Neural cell (in vitro differentiated cells): ENCODE measurements around the gene SDS. TPM values are rescaled to one million over a fixed set of nuclear protein-coding genes. Genes with fewer than 3 reads are reported as not detected.

Source experiments
- H2AFZ ChIP-seq: fragments of 200-600, 300-800 bp; sonication (generic), shearing (Covaris generic); 2 replicates; pipeline ENCODE4 v1.6.0; 2014; ENCODE audit warnings: low read depth, mild to moderate bottlenecking, antibody characterized with exemption, low read length, moderate library complexity
- H3F3A ChIP-seq: fragments of 200-600 bp; shearing (Covaris generic); 2 replicates; pipeline ENCODE4 v1.6.1; 2016; ENCODE audit warnings: mild to moderate bottlenecking, moderate library complexity, mixed read lengths, antibody characterized with exemption, low read length; ENCODE audit not compliant: insufficient read depth, poor library complexity, severe bottlenecking
- H3K27ac ChIP-seq: fragments of 200-600, 300-800 bp; sonication (generic), shearing (Covaris generic); 2 replicates; pipeline ENCODE4 v1.5.1; 2014; ENCODE audit warnings: mild to moderate bottlenecking, low read length, moderate library complexity
- H3K27me3 ChIP-seq: fragments of 300-800, 200-600 bp; sonication (generic), shearing (Covaris generic); 2 replicates; pipeline ENCODE4 v1.6.0; 2014; ENCODE audit warnings: mild to moderate bottlenecking, low read depth, low read length, moderate library complexity; ENCODE audit not compliant: insufficient read depth
- H3K36me3 ChIP-seq: fragments of 300-800, 200-600 bp; sonication (generic), shearing (Covaris generic); 2 replicates; pipeline ENCODE4 v1.5.1; 2014; ENCODE audit warnings: mild to moderate bottlenecking, antibody characterized with exemption, low read length, moderate library complexity; ENCODE audit not compliant: insufficient read depth
- H3K4me2 ChIP-seq: fragments of 300-800, 200-600 bp; sonication (generic), shearing (Covaris generic); 2 replicates; pipeline ENCODE4 v1.6.0; 2014; ENCODE audit warnings: mild to moderate bottlenecking, low read length
- H3K4me3 ChIP-seq: fragments of 300-800, 200-600 bp; sonication (generic), shearing (Covaris generic); 2 replicates; pipeline ENCODE4 v1.5.1; 2014; ENCODE audit warnings: mild to moderate bottlenecking, low read length, moderate library complexity
- H3K79me2 ChIP-seq: fragments of 200-600 bp; shearing (Covaris generic); replicated peaks from 2 replicates; pipeline ENCODE4 v1.6.0; 2014; ENCODE audit warnings: mild to moderate bottlenecking, low read length, moderate library complexity; ENCODE audit not compliant: insufficient read depth
- H3K9ac ChIP-seq: fragments of 300-800, 200-600 bp; sonication (generic), shearing (Covaris generic); 2 replicates; pipeline ENCODE4 v1.6.1; 2016; ENCODE audit warnings: mild to moderate bottlenecking, low read length, mixed read lengths
- H3K9me2 ChIP-seq: fragments of 200-600 bp; shearing (Covaris generic); 2 replicates; pipeline ENCODE4 v1.6.1; 2016; ENCODE audit warnings: mild to moderate bottlenecking, low read length, mixed read lengths; ENCODE audit not compliant: insufficient read depth
- H3K9me3 ChIP-seq: fragments of 200-600, 300-800 bp; sonication (generic), shearing (Covaris generic); 2 replicates; pipeline ENCODE4 v1.6.1; 2016; ENCODE audit warnings: mild to moderate bottlenecking, mixed run types, low read length, moderate library complexity, mixed read lengths
- H4K20me1 ChIP-seq: fragments of 200-600 bp; shearing (Covaris generic); 2 replicates; pipeline ENCODE4 v1.6.1; 2016; ENCODE audit warnings: mild to moderate bottlenecking, mixed run types; ENCODE audit not compliant: insufficient read depth
- EP300 ChIP-seq: fragments of 450-650 bp; conservative IDR thresholded peaks from 2 replicates; pipeline ENCODE4 v1.6.1; 2014; ENCODE audit warnings: antibody characterized with exemption, mild to moderate bottlenecking, moderate library complexity; ENCODE audit not compliant: poor library complexity, severe bottlenecking
- EZH2 ChIP-seq: fragments of 200-600, 300-800 bp; shearing (Covaris generic), sonication (generic); IDR thresholded peaks from 2 replicates; pipeline ENCODE4 v1.6.1; 2014; ENCODE audit warnings: antibody characterized with exemption, low read length, borderline replicate concordance, mild to moderate bottlenecking; ENCODE audit not compliant: insufficient read depth, poor library complexity, severe bottlenecking
- MXI1 ChIP-seq: fragments of 450-650 bp; conservative IDR thresholded peaks from 2 replicates; pipeline ENCODE4 v1.6.1; 2014; ENCODE audit warnings: antibody characterized with exemption, mild to moderate bottlenecking; ENCODE audit not compliant: poor library complexity, severe bottlenecking
- POLR2AphosphoS5 ChIP-seq: IDR thresholded peaks from 2 replicates; pipeline ENCODE4 v1.6.1; 2012
- RAD21 ChIP-seq: fragments of 450-650 bp; conservative IDR thresholded peaks from 2 replicates; pipeline ENCODE4 v1.6.1; 2014; ENCODE audit warnings: antibody characterized with exemption, mild to moderate bottlenecking, moderate library complexity
- REST ChIP-seq: IDR thresholded peaks from 2 replicates; pipeline ENCODE4 v1.6.1; 2012; ENCODE audit warnings: borderline replicate concordance
- SMC3 ChIP-seq: fragments of 450-650 bp; conservative IDR thresholded peaks from 2 replicates; pipeline ENCODE4 v1.6.1; 2014; ENCODE audit warnings: antibody characterized with exemption, mild to moderate bottlenecking, moderate library complexity; ENCODE audit not compliant: poor library complexity
- TAF1 ChIP-seq: IDR thresholded peaks from 2 replicates; pipeline ENCODE4 v1.6.1; 2012; ENCODE audit warnings: low read depth
- polyA plus RNA-seq: library from polyadenylated mRNA; depleted of rRNA; stranded (reverse); fragments of >200 nt; gene quantifications from 2 replicates; pipeline ENCODE4 v1.2.3, GENCODE V29; 2014
- TF ChIP-seq, protein P1 (sequence below): fragments of 450-650 bp; IDR thresholded peaks from 2 replicates; pipeline ENCODE4 v1.5.1; 2014; ENCODE audit warnings: antibody characterized with exemption, mild to moderate bottlenecking, moderate library complexity; ENCODE audit not compliant: poor library complexity, severe bottlenecking

Gene SDS
- polyA plus RNA-seq, 1 donor from 2014 or later: not detected

GRCh38 chr12:113416091-113416754 is 12.5 kb upstream of the SDS start:
- no peak overlapping the region for H3K4me2 ChIP-seq

DNA sequence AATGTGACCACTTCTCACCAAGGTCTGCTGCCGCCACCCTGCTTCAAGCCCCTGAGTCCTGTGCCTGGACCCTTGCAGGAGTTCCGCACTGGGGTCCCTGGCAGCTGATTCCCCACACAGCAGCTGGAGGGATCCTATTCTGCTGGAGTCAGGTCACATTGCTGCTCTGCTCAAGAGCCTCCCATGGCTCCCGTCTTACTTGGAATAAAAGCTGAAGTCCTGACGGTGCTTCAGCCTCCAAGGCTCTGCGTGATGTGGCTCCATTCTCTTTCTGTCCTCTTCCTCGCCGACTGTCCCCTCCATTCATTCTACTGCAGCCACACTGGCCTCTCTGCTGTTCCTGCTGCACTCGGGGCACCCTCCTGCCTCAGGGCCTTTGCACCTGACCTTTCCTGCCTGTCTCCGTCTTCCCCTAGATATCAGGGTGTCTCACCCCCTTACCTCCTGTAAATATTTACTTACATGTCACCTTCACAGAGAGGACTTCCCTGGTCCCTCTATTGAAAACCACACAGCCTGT is 10.9 kb upstream of the SDS start:
- H3K9ac ChIP-seq: no peak overlapping the region
- no peaks in the 10 kb centered on the region for H3K9me3 ChIP-seq
- no peak overlapping the region for H3K4me3 ChIP-seq
- H3K4me2 ChIP-seq: no peak overlapping the region
- H4K20me1 ChIP-seq: no peaks in the 10 kb centered on the region
- no peaks in the 10 kb centered on the region for H3K36me3 ChIP-seq
- no peak overlapping the region for H3K27ac ChIP-seq
- H2AFZ ChIP-seq: no peak overlapping the region
- no peaks in the 10 kb centered on the region for H3K79me2 ChIP-seq
- no peaks in the 10 kb centered on the region for H3K9me2 ChIP-seq
- no peaks in the 10 kb centered on the region for H3K27me3 ChIP-seq
- H3F3A ChIP-seq: no peaks in the 10 kb centered on the region
- TF ChIP-seq MXI1: no peak
- TF ChIP-seq RAD21: no peak
- TF ChIP-seq, protein P1, sequence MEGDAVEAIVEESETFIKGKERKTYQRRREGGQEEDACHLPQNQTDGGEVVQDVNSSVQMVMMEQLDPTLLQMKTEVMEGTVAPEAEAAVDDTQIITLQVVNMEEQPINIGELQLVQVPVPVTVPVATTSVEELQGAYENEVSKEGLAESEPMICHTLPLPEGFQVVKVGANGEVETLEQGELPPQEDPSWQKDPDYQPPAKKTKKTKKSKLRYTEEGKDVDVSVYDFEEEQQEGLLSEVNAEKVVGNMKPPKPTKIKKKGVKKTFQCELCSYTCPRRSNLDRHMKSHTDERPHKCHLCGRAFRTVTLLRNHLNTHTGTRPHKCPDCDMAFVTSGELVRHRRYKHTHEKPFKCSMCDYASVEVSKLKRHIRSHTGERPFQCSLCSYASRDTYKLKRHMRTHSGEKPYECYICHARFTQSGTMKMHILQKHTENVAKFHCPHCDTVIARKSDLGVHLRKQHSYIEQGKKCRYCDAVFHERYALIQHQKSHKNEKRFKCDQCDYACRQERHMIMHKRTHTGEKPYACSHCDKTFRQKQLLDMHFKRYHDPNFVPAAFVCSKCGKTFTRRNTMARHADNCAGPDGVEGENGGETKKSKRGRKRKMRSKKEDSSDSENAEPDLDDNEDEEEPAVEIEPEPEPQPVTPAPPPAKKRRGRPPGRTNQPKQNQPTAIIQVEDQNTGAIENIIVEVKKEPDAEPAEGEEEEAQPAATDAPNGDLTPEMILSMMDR: no peak
- no peak for TF ChIP-seq POLR2AphosphoS5
- no peak for TF ChIP-seq EP300
- TF ChIP-seq SMC3: no peak
- no peak for TF ChIP-seq REST

More at GRCh38 chr12:113416091-113416754, 12.5 kb upstream of the SDS start:
- Histone ChIP-seq H4K20me1 (no peaks in the 10 kb centered on the region), H3K36me3 (no peaks in the 10 kb centered on the region), H3K27ac (no peak overlapping the region), H3K9me2 (no peaks in the 10 kb centered on the region), H3K9me3 (no peaks in the 10 kb centered on the region), H3F3A (no peaks in the 10 kb centered on the region), H2AFZ (no peak overlapping the region), H3K27me3 (no peaks in the 10 kb centered on the region), H3K79me2 (no peaks in the 10 kb centered on the region), H3K4me3 (no peak overlapping the region), H3K9ac (no peak overlapping the region)
- TF ChIP-seq RAD21 (no peak), POLR2AphosphoS5 (no peak), MXI1 (no peak), SMC3 (no peak), REST (no peak), TAF1 (no peak), EZH2 (no peak), EP300 (no peak)
- TF ChIP-seq, protein P1: no peak
